Stimulated activated CD4-positive, alpha-beta T cell treated with anti-CD3 and anti-CD28 coated beads, Interleukin-12 subunit alpha, Interleukin-12 subunit beta, amount 100 ng/mL, for 48 hours (primary cell): ENCODE results near the gene TBRG4.
A peak's percentile ranks its signal among the peaks of the same experiment; 100 is the strongest.

Source experiments
- DNase-seq, 3 donors: peaks; one replicate each; pipeline ENCODE4 v3.0.0-alpha.2; 2020; ENCODE audit warnings: low read depth in 2 of 3, low spot score in 1 of 3

TBRG4 gene

DNA sequence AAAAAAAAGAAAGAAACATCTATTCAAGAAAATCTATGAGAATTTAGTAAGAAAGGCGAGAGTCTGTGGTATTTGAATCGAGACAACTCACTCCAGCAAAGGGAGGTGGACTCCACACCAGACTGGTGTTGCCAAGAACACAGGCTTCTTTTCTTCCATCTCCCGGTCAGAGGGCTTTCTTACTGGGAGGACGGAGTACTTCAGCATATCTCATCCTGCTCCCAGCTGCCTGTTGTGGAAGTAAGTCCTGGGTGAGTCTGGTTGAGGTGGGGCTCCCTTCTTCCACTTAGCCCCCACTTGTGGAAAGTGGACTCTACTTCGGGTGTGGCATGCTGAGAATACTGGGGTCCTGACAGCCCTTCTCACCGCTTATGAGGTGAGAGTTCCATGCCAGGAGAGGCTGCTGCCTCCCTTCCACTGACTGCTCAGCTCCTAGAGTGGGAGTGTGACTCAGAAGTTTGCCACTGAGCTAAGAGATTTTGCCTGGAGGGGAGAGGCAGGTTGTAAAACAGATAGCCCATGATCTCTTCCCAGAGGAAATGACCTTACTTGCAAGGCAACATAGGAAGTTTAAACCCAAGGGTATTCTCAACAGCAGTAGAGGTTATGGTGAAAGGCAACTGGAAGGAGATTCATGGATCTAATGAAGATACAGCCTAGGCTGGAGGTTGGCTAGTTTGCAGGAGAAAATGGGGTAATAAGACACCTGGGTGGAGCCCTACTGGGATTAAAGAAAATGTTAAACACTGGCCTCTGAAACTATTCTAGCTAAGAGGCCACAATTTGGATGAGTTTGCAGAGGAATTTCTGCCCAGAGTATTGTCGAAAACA is 19.2 kb downstream of the TBRG4 start:
- no peak for DNase-seq

DNA sequence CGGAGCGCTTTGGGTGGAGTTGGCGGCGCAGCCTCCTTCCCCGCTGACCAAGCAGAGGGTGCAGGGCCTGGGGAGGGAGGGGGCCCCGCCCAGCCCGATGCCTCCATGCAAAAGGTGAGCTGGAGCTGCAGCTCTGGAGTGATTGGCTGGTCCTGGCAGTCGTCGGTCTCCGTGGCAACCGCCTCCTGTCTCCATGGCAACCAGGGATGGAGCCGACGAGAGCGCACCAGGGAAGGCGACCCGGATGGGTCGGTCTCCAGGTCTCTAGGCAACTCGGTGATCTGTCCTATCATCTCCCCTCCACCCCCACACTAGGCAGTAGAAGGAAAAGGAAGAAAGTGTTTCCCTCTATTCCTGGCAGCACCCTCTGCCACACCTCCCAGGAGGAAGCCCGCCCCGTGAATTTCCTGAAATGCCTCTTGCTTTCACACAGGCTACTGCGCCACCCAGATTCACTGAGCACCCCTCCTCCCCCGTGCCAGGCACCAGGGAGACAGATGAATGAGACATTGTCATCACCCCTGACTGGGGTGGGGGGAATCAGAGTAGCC is 22.1 kb downstream of the TBRG4 start:
- peak; percentile 54 to 64 (median 62) for DNase-seq

DNA sequence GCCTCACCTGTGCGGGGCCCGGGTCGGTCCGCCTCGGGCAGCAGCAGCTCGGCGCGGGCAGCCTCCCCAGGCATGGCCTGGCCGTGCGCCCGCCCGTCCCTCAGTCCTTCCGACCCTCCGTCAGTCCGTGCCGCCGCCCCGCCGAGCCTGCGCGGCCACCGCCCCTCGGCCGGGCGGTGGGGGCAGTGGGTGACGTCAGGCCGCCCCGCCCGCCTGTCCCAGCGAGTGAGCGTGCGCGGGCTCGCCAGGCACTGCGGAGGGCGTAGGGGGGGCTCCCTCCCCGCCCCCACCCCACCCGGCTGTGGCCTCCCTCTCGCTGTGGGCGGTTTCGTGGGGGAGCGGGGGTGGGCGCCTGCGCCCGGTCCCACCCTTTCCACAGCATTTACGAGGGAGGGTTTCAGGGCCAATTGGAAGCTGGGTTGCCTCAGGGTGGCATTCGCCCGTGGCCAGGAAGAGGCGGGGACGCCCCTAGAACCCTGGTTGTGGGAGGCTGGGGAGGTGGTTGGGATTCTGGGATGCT is 22.6 kb downstream of the TBRG4 start, which contains the start of gene NACAD:
Gene NACAD, minus strand, starts transcription at position 149 of the 520 bp plus-strand sequence. Its CDS starts 75 bp downstream, at position 74.
- DNase-seq: no peak

GRCh38 chr7:45088146-45088701 is 23.3 kb downstream of the TBRG4 start:
- DNase-seq: no peak

GRCh38 chr7:45087301-45088145 is 24.0 kb downstream of the TBRG4 start:
- DNase-seq: no peak

DNA sequence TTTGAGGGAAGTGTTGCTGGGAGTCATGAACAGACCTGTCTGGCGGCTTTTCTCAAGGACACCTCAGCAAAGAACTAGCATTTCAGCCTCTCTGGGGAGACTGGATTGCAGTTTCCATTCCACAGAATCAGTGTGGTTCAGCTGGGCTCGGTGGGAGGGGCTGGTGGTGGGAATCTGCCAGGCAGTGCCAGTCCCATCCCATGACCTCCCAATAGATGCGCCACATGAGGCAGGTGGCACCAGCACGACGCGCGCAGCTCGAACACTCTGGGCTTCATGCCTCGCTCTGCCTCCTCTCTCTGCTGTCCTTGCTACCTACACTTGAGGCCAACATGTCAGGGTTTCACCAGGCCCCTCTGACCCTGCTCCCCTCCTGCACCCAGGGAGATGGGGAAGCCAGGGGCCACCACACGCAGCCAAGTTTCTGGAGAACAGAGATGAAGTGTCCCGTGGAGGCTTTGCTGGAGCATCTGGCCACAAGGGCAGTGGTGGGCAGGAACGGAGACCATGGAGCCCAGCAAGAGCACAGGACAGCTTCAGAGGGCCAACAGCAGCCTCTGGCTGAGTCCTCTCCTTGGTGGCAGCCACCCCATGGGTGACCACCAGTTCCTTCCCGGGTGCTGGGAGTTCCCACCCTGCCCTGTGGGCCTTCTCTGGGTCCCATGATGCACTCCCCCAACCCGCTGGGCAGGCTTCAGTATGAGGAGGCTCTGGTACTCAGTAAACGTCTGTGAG is 25.0 kb downstream of the TBRG4 start:
- no peak for DNase-seq

DNA sequence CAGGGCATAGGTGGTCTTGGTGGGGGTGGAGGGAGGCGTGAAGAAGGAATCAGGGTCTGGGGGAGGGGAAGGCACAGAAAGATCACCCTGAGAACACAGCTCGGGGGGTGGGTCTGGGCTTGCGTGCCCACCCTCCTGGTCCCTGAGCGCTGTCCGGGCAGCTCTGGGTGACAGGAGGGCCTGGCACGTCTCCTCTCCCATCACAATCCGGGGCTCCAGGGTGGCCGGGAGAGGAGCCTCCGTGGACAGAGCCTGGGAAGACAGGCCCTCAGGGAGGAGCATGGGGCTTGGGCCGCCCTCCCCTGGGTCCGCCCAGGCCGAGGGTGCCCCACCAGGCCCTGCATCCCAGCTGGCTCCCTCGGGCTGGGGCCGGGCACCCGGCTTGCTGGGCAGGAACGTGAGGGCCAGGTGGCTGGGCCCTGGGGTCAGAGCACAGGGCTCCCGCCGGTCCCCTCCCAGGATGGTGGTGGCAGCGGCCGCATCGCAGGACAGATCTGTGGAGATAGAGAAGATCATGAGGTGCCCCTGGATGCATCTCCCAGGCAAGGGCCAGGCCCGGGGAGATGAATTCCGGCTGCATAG is 25.8 kb downstream of the TBRG4 start:
- DNase-seq: no peak

- DNase-seq: no peak
These were observed 26.4 kb downstream of the TBRG4 start for GRCh38 chr7:45084901-45085618.

GRCh38 chr7:45084336-45084735 is 27.2 kb downstream of the TBRG4 start:
- DNase-seq: no peak

DNA sequence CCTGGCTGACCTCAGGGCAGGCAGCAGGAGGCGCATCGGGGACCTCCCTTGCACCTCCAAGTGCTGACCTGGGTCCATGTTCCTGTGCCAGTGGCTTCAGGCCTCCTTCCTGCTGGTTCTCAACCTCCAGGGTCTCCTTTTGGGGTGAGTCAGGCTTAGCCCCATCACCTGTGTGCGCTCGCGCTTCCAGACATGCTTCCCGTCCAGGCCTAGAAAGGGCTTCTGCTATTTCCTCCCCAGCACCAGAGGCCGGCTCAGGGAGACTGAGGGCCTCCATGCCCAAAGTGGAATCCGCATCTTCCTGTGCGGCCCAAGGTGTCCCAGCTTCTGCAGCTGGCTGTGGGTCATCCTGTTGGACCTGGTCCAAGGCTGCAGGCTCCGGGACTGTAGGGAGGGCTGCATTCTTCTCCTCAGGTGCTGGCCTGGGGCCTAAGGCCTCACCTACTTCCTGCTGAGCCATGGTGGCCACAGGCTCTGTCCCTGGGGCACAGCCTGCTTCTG is 28.6 kb downstream of the TBRG4 start:
- DNase-seq: no peak

DNA sequence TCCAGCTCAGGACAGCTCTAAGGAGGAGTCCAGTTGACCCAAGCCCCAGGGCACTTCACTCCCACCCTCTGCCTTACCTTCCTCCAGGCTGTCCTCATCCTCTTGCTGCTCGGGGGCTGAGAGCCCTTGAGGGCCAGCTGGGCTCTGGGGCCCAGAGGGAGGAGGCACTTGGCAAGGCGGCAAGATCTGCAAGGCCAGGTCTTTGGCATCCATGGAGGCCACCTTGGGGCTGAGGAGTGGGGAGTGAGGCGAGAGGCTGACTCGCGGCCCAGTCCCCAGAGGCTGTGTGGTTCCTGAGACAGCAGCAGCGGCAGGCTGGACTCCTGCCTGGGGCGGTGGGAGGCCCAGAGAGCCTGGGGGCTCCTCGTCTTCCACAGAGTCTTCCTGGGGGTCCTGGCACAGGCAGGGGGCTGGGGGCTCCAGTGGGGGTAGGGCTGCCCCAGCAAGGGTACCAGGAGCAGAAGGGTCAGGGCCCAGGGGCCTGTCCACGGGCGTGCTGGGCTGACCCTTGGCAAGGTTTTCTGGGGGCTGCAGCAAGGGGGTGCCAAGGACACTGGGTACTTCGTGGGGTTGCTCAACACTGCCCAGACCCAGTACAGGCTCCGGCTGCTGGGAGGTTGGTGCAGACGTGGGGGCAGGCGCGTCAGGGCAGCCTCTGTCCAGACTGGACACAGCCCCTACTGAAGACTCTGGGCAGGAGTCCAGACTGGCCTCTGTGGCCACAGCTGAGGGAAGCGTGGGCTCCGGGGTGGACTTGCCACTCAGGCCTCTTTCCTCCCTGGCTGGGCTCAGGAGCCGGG is 29.3 kb downstream of the TBRG4 start:
- DNase-seq: no peak

GRCh38 chr7:45081670-45081974 is 29.9 kb downstream of the TBRG4 start:
- no peak for DNase-seq

DNA sequence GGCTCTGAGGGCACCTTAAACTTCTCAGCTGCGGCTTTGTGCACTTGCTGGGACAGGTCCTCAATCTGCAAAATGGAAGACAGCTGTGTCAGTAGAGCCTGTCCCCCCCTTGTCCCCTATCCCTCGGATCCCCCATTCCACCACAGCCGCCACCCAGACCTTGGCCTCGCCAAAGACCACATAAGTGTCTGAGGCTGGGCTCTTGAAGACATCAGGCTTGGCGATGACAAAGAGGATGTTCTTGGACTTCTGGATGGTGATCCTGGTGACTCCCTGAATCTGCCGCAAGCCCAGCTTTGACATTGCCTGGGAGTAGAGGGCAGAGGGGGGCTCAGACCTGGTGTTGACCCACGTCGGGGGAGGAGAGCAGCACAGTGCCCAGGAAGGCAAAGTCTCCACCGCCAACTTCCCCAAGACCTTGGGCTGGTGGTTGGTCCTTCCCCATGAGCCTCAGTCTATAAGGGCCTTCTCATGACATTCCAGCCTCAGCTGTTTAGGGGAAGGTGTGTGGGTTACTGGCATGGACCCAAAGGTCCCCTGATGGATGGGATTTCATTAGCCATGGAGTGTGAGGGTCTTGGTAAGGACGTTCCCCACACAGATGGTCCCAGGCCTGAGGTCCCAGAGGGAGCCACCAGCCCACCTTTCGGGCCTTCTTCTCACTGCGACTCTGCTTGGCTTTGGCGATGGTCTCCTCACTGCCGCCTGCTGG is 30.4 kb downstream of the TBRG4 start:
- no peak for DNase-seq

DNA sequence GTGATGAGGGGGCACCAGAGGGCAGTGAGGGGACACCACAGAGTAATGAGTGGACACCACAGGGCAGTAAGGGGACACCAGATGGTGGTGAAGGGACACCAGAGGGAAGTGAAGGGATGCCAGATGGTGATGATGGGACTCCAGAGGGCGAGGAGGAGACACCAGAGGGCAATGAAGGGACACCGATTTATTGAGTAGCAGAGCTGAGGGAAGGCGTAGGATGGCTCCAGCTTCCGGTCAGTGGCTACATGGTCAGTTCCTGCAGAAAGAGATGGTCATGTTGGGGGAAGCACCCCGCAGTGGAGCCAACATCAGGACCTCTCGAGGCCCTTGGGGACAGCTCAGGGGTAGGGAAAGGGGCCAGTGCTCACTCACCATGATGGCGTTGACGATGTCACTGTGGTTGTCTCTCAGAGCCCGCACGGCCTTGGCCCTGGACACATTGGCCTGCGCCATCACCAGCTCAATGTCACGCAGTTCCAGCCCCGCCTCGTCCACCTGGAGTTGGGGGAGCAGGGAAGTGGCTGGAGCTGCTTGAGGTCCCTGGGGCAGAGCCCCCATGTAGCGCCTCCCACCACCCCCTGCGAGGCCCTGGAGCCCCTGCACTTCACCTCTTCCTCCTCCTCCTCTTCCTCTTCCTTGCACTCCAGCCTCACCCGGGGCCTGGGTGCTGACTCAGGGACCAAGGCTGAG is 31.1 kb downstream of the TBRG4 start:
- no peak for DNase-seq

DNA sequence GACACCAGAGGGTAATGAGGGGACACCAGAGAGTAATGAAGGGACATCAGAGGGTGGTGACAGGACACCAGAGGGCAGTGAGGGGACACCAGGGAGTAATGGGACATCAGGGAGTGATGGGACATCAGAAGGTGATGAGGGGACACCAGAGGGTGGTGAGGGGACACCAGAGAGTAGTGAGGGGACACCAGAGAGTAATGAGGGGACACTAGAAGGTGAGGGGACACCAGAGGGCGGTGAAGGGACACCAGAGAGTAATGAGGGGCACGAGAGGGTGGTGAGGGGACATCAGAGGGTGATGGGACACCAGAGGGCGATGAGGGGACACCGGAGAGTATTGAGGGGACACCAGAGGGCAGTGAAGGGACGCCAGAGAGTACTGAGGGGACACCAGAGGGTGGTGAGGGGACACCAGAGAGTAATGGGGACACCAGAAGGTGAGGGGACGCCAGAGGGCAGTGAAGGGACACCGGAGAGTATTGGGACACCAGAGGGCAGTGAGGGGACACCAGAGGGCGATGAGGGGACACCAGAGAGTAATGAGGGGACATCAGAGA is 33.3 kb downstream of the TBRG4 start:
- DNase-seq: no peak

DNA sequence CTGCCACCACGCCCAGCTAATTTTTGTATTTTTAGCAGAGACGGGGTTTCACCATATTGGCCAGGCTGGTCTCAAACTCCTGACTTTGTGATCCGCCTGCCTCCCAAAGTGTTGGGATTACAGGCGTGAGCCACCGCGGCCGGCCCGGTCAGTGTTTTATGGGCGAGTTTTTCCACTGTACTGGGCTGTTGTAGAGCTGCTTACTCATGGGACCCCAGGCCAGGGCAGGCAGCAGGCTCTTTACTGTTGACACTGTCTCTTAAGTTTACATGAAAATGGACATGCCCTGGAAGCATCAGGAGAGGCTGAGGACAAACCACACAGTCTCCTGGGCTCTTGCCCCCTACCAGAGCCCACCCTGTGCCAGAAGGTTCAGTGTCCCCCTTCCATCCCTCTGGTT is 33.9 kb downstream of the TBRG4 start:
- DNase-seq: no peak

GRCh38 chr7:45076946-45077345 is 34.6 kb downstream of the TBRG4 start:
- DNase-seq: no peak
